Measurements from ENCODE around the gene ZNF761.
A peak's percentile ranks its signal among the peaks of the same experiment; 100 is the strongest.

ZNF761 gene

GRCh38 chr19:53431399-53432087 lies at the start of gene ZNF761:
ZNF761 (plus strand) TSS chr19:53431984; CDS start chr19:53447269, 15,285 bp downstream.
- POLR2A ChIA-PET, result interaction anchor here (0.6 kb wide), 1 partner anchor 74 kb away, joined by 3 read pairs; no protein-coding TSS in a partner anchor
- CTCF ChIA-PET, result no interaction called here
- TF ChIP-seq ELF4 (IDR thresholded peaks at IDR 0.05) (peak; percentile 46; the same call in 1 of the 2 replicates), LEF1 (IDR thresholded peaks at IDR 0.05; ENCODE audit: borderline replicate concordance) (no peak)
- peak; percentile 85 for DNase-seq (ENCODE audit: extremely low spot score)

- POLR2A ChIA-PET, result no interaction called here
- CTCF ChIA-PET, result no interaction called here
- DNase-seq (ENCODE audit: extremely low spot score), result no peak
- no peak for TF ChIP-seq LEF1 (IDR thresholded peaks at IDR 0.05; ENCODE audit: borderline replicate concordance)
- no peak for TF ChIP-seq SUZ12 (IDR thresholded peaks at IDR 0.05)
- no peak for TF ChIP-seq FOXK2 (IDR thresholded peaks at IDR 0.05)
- no peak for TF ChIP-seq HDGF (IDR thresholded peaks at IDR 0.05; ENCODE audit: borderline replicate concordance)
- TF ChIP-seq ARNT (IDR thresholded peaks at IDR 0.05), result no peak
- no peak for TF ChIP-seq ELF4 (IDR thresholded peaks at IDR 0.05)
- TF ChIP-seq ZNF384 (IDR thresholded peaks at IDR 0.05), result no peak
- TF ChIP-seq FOXA1 (IDR thresholded peaks at IDR 0.05), result no peak
- TF ChIP-seq SP1 (IDR thresholded peaks at IDR 0.05), result no peak
- no peak for TF ChIP-seq BHLHE40 (IDR thresholded peaks at IDR 0.05; ENCODE audit: borderline replicate concordance)
- TF ChIP-seq CTBP1 (IDR thresholded peaks at IDR 0.05; ENCODE audit: borderline replicate concordance), result no peak
- no peak for TF ChIP-seq L3MBTL2 (conservative IDR thresholded peaks at IDR 0.05)
- no peak for TF ChIP-seq FOXM1 (IDR thresholded peaks at IDR 0.05; ENCODE audit: borderline replicate concordance)
- TF ChIP-seq TARDBP (IDR thresholded peaks at IDR 0.05), result no peak
- TF ChIP-seq PKNOX1 (IDR thresholded peaks at IDR 0.05), result no peak
- no peak for TF ChIP-seq NFRKB (IDR thresholded peaks at IDR 0.05)
These were observed 43.6 kb upstream of the ZNF761 start for GRCh38 chr19:53388168-53388567.

GRCh38 chr19:53388904-53389303 lies 42.9 kb upstream of the ZNF761 start:
- ChIA-PET POLR2A (no interaction called here), CTCF (no interaction called here)
- no peak for TF ChIP-seq TARDBP (IDR thresholded peaks at IDR 0.05)
- no peak for TF ChIP-seq ELF4 (IDR thresholded peaks at IDR 0.05)
- no peak for DNase-seq (ENCODE audit: extremely low spot score)

GRCh38 chr19:53389571-53389970 lies 42.2 kb upstream of the ZNF761 start:
- CTCF ChIA-PET, result no interaction called here
- DNase-seq (ENCODE audit: extremely low spot score), result no peak
- POLR2A ChIA-PET, result no interaction called here

GRCh38 chr19:53389978-53390377 lies 41.8 kb upstream of the ZNF761 start:
- TF ChIP-seq CTBP1 (IDR thresholded peaks at IDR 0.05; ENCODE audit: borderline replicate concordance), result no peak
- no peak for TF ChIP-seq SUZ12 (IDR thresholded peaks at IDR 0.05)
- TF ChIP-seq ELF4 (IDR thresholded peaks at IDR 0.05), result no peak
- TF ChIP-seq BHLHE40 (IDR thresholded peaks at IDR 0.05; ENCODE audit: borderline replicate concordance), result no peak
- no peak for TF ChIP-seq FOXK2 (IDR thresholded peaks at IDR 0.05)
- no peak for TF ChIP-seq FOXA1 (IDR thresholded peaks at IDR 0.05)
- no peak for TF ChIP-seq LEF1 (IDR thresholded peaks at IDR 0.05; ENCODE audit: borderline replicate concordance)
- ChIA-PET POLR2A (no interaction called here), CTCF (no interaction called here)

More at GRCh38 chr19:53389571-53389970, 42.2 kb upstream of the ZNF761 start:
- TF ChIP-seq SUZ12 (IDR thresholded peaks at IDR 0.05), result no peak
- no peak for TF ChIP-seq ARNT (IDR thresholded peaks at IDR 0.05)
- TF ChIP-seq FOXK2 (IDR thresholded peaks at IDR 0.05), result no peak
- no peak for TF ChIP-seq FOXM1 (IDR thresholded peaks at IDR 0.05; ENCODE audit: borderline replicate concordance)
- no peak for TF ChIP-seq NFRKB (IDR thresholded peaks at IDR 0.05)
- TF ChIP-seq ELF4 (IDR thresholded peaks at IDR 0.05), result no peak
- TF ChIP-seq L3MBTL2 (conservative IDR thresholded peaks at IDR 0.05), result no peak
- TF ChIP-seq LEF1 (IDR thresholded peaks at IDR 0.05; ENCODE audit: borderline replicate concordance), result no peak
- no peak for TF ChIP-seq FOXA1 (IDR thresholded peaks at IDR 0.05)
- no peak for TF ChIP-seq HDGF (IDR thresholded peaks at IDR 0.05; ENCODE audit: borderline replicate concordance)
- TF ChIP-seq PKNOX1 (IDR thresholded peaks at IDR 0.05), result no peak
- TF ChIP-seq SP1 (IDR thresholded peaks at IDR 0.05), result no peak
- TF ChIP-seq TARDBP (IDR thresholded peaks at IDR 0.05), result no peak
- TF ChIP-seq BHLHE40 (IDR thresholded peaks at IDR 0.05; ENCODE audit: borderline replicate concordance), result no peak
- no peak for TF ChIP-seq ZNF384 (IDR thresholded peaks at IDR 0.05)
- no peak for TF ChIP-seq CTBP1 (IDR thresholded peaks at IDR 0.05; ENCODE audit: borderline replicate concordance)

GRCh38 chr19:53394522-53394973 lies 37.2 kb upstream of the ZNF761 start:
- CTCF ChIA-PET, result no interaction called here
- peak; percentile 5 for DNase-seq (ENCODE audit: extremely low spot score)
- POLR2A ChIA-PET, result no interaction called here
- TF ChIP-seq TARDBP (IDR thresholded peaks at IDR 0.05) (no peak), SUZ12 (IDR thresholded peaks at IDR 0.05) (no peak), FOXA1 (IDR thresholded peaks at IDR 0.05) (no peak), FOXK2 (IDR thresholded peaks at IDR 0.05) (no peak), HDGF (IDR thresholded peaks at IDR 0.05; ENCODE audit: borderline replicate concordance) (no peak), PKNOX1 (IDR thresholded peaks at IDR 0.05) (no peak), SP1 (IDR thresholded peaks at IDR 0.05) (no peak), L3MBTL2 (conservative IDR thresholded peaks at IDR 0.05) (no peak), ARNT (IDR thresholded peaks at IDR 0.05) (no peak), ELF4 (IDR thresholded peaks at IDR 0.05) (no peak), ZNF384 (IDR thresholded peaks at IDR 0.05) (no peak), NFRKB (IDR thresholded peaks at IDR 0.05) (no peak), CTBP1 (IDR thresholded peaks at IDR 0.05; ENCODE audit: borderline replicate concordance) (no peak), FOXM1 (IDR thresholded peaks at IDR 0.05; ENCODE audit: borderline replicate concordance) (no peak), BHLHE40 (IDR thresholded peaks at IDR 0.05; ENCODE audit: borderline replicate concordance) (no peak), LEF1 (IDR thresholded peaks at IDR 0.05; ENCODE audit: borderline replicate concordance) (no peak)

More at GRCh38 chr19:53389978-53390377, 41.8 kb upstream of the ZNF761 start:
- DNase-seq (ENCODE audit: extremely low spot score), result no peak
